OCI-LY7 (cell line): ENCODE measurements around the gene OR1D2. TPM values are rescaled to one million over a fixed set of nuclear protein-coding genes. Genes with fewer than 3 reads are reported as not detected.

ENCODE experiments used
- BruUV-seq: library from RNA; stranded (reverse); fragments of 400-500 nt; replicated peaks from 2 replicates; lab custom pipeline; 2021; lab: Mats Ljungman, UMichigan
- CTCF ChIA-PET: fragments of 300-600 bp; sonication (Branson Sonifier 250); formaldehyde crosslinking; loops from one replicate; lab custom pipeline; 2022; ENCODE audit warnings: antibody characterized with exemption; ENCODE audit not compliant: unreplicated experiment; lab: Charles Lee
- POLR2A ChIA-PET: fragments of 300-600 bp; sonication (Branson Sonifier 250); formaldehyde crosslinking; loops from one replicate; lab custom pipeline; 2022; ENCODE audit warnings: antibody characterized with exemption; lab: Charles Lee
- DNase-seq: peaks from one replicate; pipeline ENCODE4 v3.0.0-alpha.2; 2015; ENCODE audit warnings: low spot score
- H2AFZ ChIP-seq: fragments of 200-600 bp; sonication (generic), shearing (Covaris generic); 2 replicates; pipeline ENCODE4 v1.6.1; 2014; ENCODE audit warnings: mild to moderate bottlenecking, antibody characterized with exemption, low read length, moderate library complexity
- H3K27ac ChIP-seq: fragments of 200-600 bp; sonication (generic); 2 replicates; pipeline ENCODE4 v1.5.1; 2014; ENCODE audit warnings: mixed run types, low read depth, mild to moderate bottlenecking, moderate library complexity, low read length, inconsistent platforms; ENCODE audit not compliant: poor library complexity, severe bottlenecking
- H3K36me3 ChIP-seq: fragments of 200-600 bp; sonication (generic); 2 replicates; pipeline ENCODE4 v1.6.1; 2014; ENCODE audit warnings: mild to moderate bottlenecking, antibody characterized with exemption, low read length, moderate library complexity, mixed read lengths; ENCODE audit not compliant: insufficient read depth
- H3K4me1 ChIP-seq: fragments of 200-600 bp; sonication (generic); 2 replicates; pipeline ENCODE4 v1.5.1; 2014; ENCODE audit warnings: mild to moderate bottlenecking, low read length; ENCODE audit not compliant: insufficient read depth, poor library complexity, severe bottlenecking
- H3K4me2 ChIP-seq: fragments of 200-600 bp; sonication (generic); 2 replicates; pipeline ENCODE4 v1.6.1; 2014; ENCODE audit warnings: mild to moderate bottlenecking, low read length
- H3K4me3 ChIP-seq: fragments of 200-600 bp; sonication (generic); 2 replicates; pipeline ENCODE4 v1.5.1; 2014; ENCODE audit warnings: mild to moderate bottlenecking, low read depth, low read length; ENCODE audit not compliant: poor library complexity, severe bottlenecking
- H3K79me2 ChIP-seq: fragments of 200-600 bp; sonication (generic); 2 replicates; pipeline ENCODE4 v1.6.1; 2016; ENCODE audit warnings: low read depth, mild to moderate bottlenecking, low read length, moderate library complexity, mixed read lengths; ENCODE audit not compliant: insufficient read depth
- H3K9me2 ChIP-seq: fragments of 200-600 bp; sonication (generic); 2 replicates; pipeline ENCODE4 v1.6.1; 2016; ENCODE audit warnings: mild to moderate bottlenecking, low read length, mixed read lengths; ENCODE audit not compliant: insufficient read depth
- H3K9me3 ChIP-seq: fragments of 200-600 bp; sonication (generic); 2 replicates; pipeline ENCODE4 v1.6.1; 2014; ENCODE audit warnings: mild to moderate bottlenecking, mixed run types, low read length, mixed read lengths
- H4K20me1 ChIP-seq: fragments of 200-600 bp; sonication (generic); 2 replicates; pipeline ENCODE4 v1.6.1; 2014; ENCODE audit warnings: mild to moderate bottlenecking, antibody characterized with exemption, low read length, moderate library complexity, mixed read lengths; ENCODE audit not compliant: insufficient read depth
- EZH2phosphoT487 ChIP-seq: fragments of 200-600 bp; sonication (generic); IDR thresholded peaks from 2 replicates; pipeline ENCODE4 v1.6.1; 2018; ENCODE audit warnings: low read depth, borderline replicate concordance, mild to moderate bottlenecking, mixed run types, antibody characterized with exemption, low read length, moderate library complexity, mixed read lengths
- intact Hi-C: fragments of 100-400 bp; cut with micrococcal nuclease; formaldehyde crosslinking; loops from one replicate; pipeline ENCODE4 v1.10.0; 2022; ENCODE audit not compliant: unreplicated experiment
- total RNA-seq, 2 experiments: library from RNA; depleted of rRNA in 1 of 2; stranded (reverse); fragments of >200 nt in 1 of 2; shearing (Covaris generic) in 1 of 2; gene quantifications; 2 replicates each; pipeline ENCODE4 v1.2.3, GENCODE V29; 2014 to 2022
- TF ChIP-seq, protein P1 (sequence below): fragments of 200-600 bp; sonication (generic); conservative IDR thresholded peaks from 2 replicates; pipeline ENCODE4 v1.5.1; 2014; ENCODE audit warnings: mild to moderate bottlenecking, antibody characterized with exemption, low read length, moderate library complexity, mixed read lengths

OR1D2 gene
- total RNA-seq, 2 experiments from 2014 or later: not detected

DNA sequence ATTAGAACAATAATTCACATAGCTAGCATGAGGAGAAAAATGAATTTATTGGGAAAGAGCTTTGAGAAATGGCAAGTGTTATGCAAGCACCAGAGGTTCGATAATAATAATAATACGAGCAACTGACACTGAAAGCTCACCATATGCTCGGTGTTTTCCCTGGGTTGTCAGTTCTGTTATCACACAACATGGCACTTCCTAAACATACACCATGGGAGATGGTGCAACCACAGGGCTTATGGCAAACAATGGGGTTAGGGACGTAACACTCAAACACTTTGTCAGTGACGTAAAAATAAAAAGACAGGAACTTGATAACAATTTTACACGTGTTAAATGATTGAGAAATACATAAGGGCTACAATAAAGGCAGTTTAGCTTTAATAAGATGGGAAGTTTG is 64.5 kb downstream of the OR1D2 start:
- Histone ChIP-seq H3K4me3 (no peak overlapping the region), H3K9me2 (no peaks in the 10 kb centered on the region), H3K79me2 (no peaks in the 10 kb centered on the region), H3K27ac (no peak overlapping the region), H3K4me2 (no peak overlapping the region), H2AFZ (no peak overlapping the region), H3K9me3 (peaks cover 20% of the 10 kb centered on the region), H4K20me1 (no peaks in the 10 kb centered on the region), H3K4me1 (peaks cover 5% of the 10 kb centered on the region), H3K36me3 (no peaks in the 10 kb centered on the region)
- intact Hi-C loops: no loop called here
- ChIA-PET POLR2A (interaction anchor here (0.7 to 1.2 kb wide), 4 partner anchors 36 to 605 kb away, joined by 3 to 5 read pairs (median 4); no protein-coding TSS in a partner anchor), CTCF (interaction anchor here (0.5 kb wide), 1 partner anchor 75 kb away, joined by 3 read pairs; no protein-coding TSS in a partner anchor)
- TF ChIP-seq, protein P1, sequence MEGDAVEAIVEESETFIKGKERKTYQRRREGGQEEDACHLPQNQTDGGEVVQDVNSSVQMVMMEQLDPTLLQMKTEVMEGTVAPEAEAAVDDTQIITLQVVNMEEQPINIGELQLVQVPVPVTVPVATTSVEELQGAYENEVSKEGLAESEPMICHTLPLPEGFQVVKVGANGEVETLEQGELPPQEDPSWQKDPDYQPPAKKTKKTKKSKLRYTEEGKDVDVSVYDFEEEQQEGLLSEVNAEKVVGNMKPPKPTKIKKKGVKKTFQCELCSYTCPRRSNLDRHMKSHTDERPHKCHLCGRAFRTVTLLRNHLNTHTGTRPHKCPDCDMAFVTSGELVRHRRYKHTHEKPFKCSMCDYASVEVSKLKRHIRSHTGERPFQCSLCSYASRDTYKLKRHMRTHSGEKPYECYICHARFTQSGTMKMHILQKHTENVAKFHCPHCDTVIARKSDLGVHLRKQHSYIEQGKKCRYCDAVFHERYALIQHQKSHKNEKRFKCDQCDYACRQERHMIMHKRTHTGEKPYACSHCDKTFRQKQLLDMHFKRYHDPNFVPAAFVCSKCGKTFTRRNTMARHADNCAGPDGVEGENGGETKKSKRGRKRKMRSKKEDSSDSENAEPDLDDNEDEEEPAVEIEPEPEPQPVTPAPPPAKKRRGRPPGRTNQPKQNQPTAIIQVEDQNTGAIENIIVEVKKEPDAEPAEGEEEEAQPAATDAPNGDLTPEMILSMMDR: no peak
- TF ChIP-seq EZH2phosphoT487: no peak
- no TSS peak for BruUV-seq
- DNase-seq: no peak

- H2AFZ ChIP-seq: no peak overlapping the region
- H3K36me3 ChIP-seq: no peaks in the 10 kb centered on the region
- H3K4me2 ChIP-seq: no peak overlapping the region
- intact Hi-C loops: no loop called here
- BruUV-seq: no TSS peak
- no peak for DNase-seq
- TF ChIP-seq, protein P1: no peak
- no peak for TF ChIP-seq EZH2phosphoT487
- H3K4me3 ChIP-seq: no peak overlapping the region
- peaks cover 12% of the 10 kb centered on the region for H3K9me3 ChIP-seq
- no peaks in the 10 kb centered on the region for H3K9me2 ChIP-seq
- peaks cover 5% of the 10 kb centered on the region for H3K4me1 ChIP-seq
- CTCF ChIA-PET: no interaction called here
- no peaks in the 10 kb centered on the region for H3K79me2 ChIP-seq
- POLR2A ChIA-PET: no interaction called here
- no peaks in the 10 kb centered on the region for H4K20me1 ChIP-seq
- H3K27ac ChIP-seq: no peak overlapping the region
Measured at GRCh38 chr17:3038941-3039340, 65.3 kb downstream of the OR1D2 start.

Other genes starting within 250 kb of the OR1D2 start
- gene OR1D5, start 40.8 kb downstream of the OR1D2 start, total RNA-seq (2014; rRNA removed; shearing (Covaris generic)): not detected in 2 replicates
- gene OR1D5, start 40.8 kb downstream of the OR1D2 start, total RNA-seq (2022): not detected in 2 replicates
- gene OR1G1, start 23.1 kb upstream of the OR1D2 start, total RNA-seq (2014; rRNA removed; shearing (Covaris generic)): not detected in 2 replicates
- gene OR1G1, start 23.1 kb upstream of the OR1D2 start, total RNA-seq (2022): not detected in 2 replicates
- gene OR1A2, start 93.1 kb upstream of the OR1D2 start, total RNA-seq (2014; rRNA removed; shearing (Covaris generic)): not detected in 2 replicates
- gene OR1A2, start 93.1 kb upstream of the OR1D2 start, total RNA-seq (2022): not detected in 2 replicates
- not detected in 2 replicates for gene OR1A1, start 103.2 kb upstream of the OR1D2 start, total RNA-seq (2014; rRNA removed; shearing (Covaris generic))
- not detected in 2 replicates for gene OR1A1, start 103.2 kb upstream of the OR1D2 start, total RNA-seq (2022)
- gene OR3A1, start 193.9 kb upstream of the OR1D2 start, total RNA-seq (2014; rRNA removed; shearing (Covaris generic)): not detected in 2 replicates
- gene OR3A1, start 193.9 kb upstream of the OR1D2 start, total RNA-seq (2022): not detected in 2 replicates